GM21717 (cell line): ENCODE results near the gene IKZF2.

ENCODE experiments used
- ATAC-seq: cut with Tn5 transposase; IDR thresholded peaks from one replicate; pipeline ENCODE4 v1.9.1; 2021; ENCODE audit warnings: mild to moderate bottlenecking, moderate library complexity; ENCODE audit not compliant: unreplicated experiment

Gene IKZF2

GRCh38 chr2:213007290-213007838 lies 144.0 kb downstream of the IKZF2 start:
- no peak for ATAC-seq

GRCh38 chr2:213004197-213004821 lies 147.1 kb downstream of the IKZF2 start:
- ATAC-seq = no peak

GRCh38 chr2:213002383-213002782 lies 149.0 kb downstream of the IKZF2 start:
- ATAC-seq = peak; percentile 60

- peak; percentile 53 for ATAC-seq
Observed at GRCh38 chr2:213001297-213001910, 150.0 kb downstream of the IKZF2 start.

GRCh38 chr2:212998626-212999359 lies 152.6 kb downstream of the IKZF2 start:
- no peak for ATAC-seq

- ATAC-seq = no peak
Observed at GRCh38 chr2:212997526-212998020, 153.8 kb downstream of the IKZF2 start.

GRCh38 chr2:212995920-212996319 lies 155.5 kb downstream of the IKZF2 start:
- no peak for ATAC-seq

GRCh38 chr2:212994976-212995375 lies 156.4 kb downstream of the IKZF2 start:
- no peak for ATAC-seq

- peak; percentile 92 for ATAC-seq
Observed at GRCh38 chr2:212991120-212991519, 160.3 kb downstream of the IKZF2 start.

- ATAC-seq = peak; percentile 90
Observed at GRCh38 chr2:212990697-212991096, 160.7 kb downstream of the IKZF2 start.

GRCh38 chr2:212987492-212987891 lies 163.9 kb downstream of the IKZF2 start:
- no peak for ATAC-seq

GRCh38 chr2:212984129-212984528 lies 167.3 kb downstream of the IKZF2 start:
- no peak for ATAC-seq

GRCh38 chr2:212979799-212980198 lies 171.6 kb downstream of the IKZF2 start:
- ATAC-seq = no peak

- ATAC-seq = no peak
Observed at GRCh38 chr2:212979046-212979612, 172.3 kb downstream of the IKZF2 start.

- ATAC-seq = no peak
Observed at GRCh38 chr2:212977152-212977551, 174.3 kb downstream of the IKZF2 start.

GRCh38 chr2:212975333-212975732 lies 176.1 kb downstream of the IKZF2 start:
- ATAC-seq = no peak

- no peak for ATAC-seq
Observed at GRCh38 chr2:212974692-212975091, 176.7 kb downstream of the IKZF2 start.

GRCh38 chr2:212973347-212973746 lies 178.1 kb downstream of the IKZF2 start:
- no peak for ATAC-seq

- ATAC-seq = no peak
Observed at GRCh38 chr2:212970132-212970531, 181.3 kb downstream of the IKZF2 start.

- ATAC-seq = peak; percentile 68
Observed at GRCh38 chr2:212968284-212969081, 182.9 kb downstream of the IKZF2 start.
